H9 (cell line): Measurements from ENCODE around the gene CDK15. TPM values are rescaled to one million over a fixed set of nuclear protein-coding genes. Genes with fewer than 3 reads are reported as not detected.
A peak's percentile ranks its signal among the peaks of the same experiment; 100 is the strongest.

ENCODE experiments used
- DNase-seq: peaks from one replicate; pipeline ENCODE4 v3.0.0-alpha.2; 2017
- H2AFZ ChIP-seq: one replicate; pipeline ENCODE4 v1.6.1; 2013; ENCODE audit warnings: mild to moderate bottlenecking, low read length, control low read depth, moderate library complexity
- H2AK5ac ChIP-seq: 2 replicates; pipeline ENCODE4 v1.6.1; 2013; ENCODE audit warnings: low read length, control low read depth, mixed read lengths; ENCODE audit not compliant: insufficient read length
- H2BK120ac ChIP-seq: one replicate; pipeline ENCODE4 v1.6.1; 2013; ENCODE audit warnings: low read depth, mild to moderate bottlenecking, low read length, control low read depth, inconsistent platforms; ENCODE audit not compliant: poor library complexity, severe bottlenecking
- H2BK12ac ChIP-seq: 2 replicates; pipeline ENCODE4 v1.6.1; 2013; ENCODE audit warnings: low read length, control low read depth, mixed read lengths, low read depth; ENCODE audit not compliant: insufficient read length
- H2BK15ac ChIP-seq: 2 replicates; pipeline ENCODE4 v1.6.1; 2013; ENCODE audit warnings: low read depth, low read length, control low read depth
- H2BK20ac ChIP-seq: one replicate; pipeline ENCODE4 v1.6.1; 2013; ENCODE audit warnings: low read depth, mild to moderate bottlenecking, low read length, control low read depth, inconsistent platforms; ENCODE audit not compliant: poor library complexity, severe bottlenecking
- H2BK5ac ChIP-seq: 2 replicates; pipeline ENCODE4 v1.6.1; 2013; ENCODE audit warnings: low read length, control low read depth, mixed read lengths; ENCODE audit not compliant: insufficient read length
- H3K14ac ChIP-seq: 2 replicates; pipeline ENCODE4 v1.6.1; 2013; ENCODE audit warnings: low read length, control low read depth; ENCODE audit not compliant: insufficient read depth
- H3K18ac ChIP-seq: 2 replicates; pipeline ENCODE4 v1.6.1; 2013; ENCODE audit warnings: low read depth, mild to moderate bottlenecking, mixed read lengths, low read length, control low read depth; ENCODE audit not compliant: insufficient read length
- H3K23ac ChIP-seq: 2 replicates; pipeline ENCODE4 v1.6.1; 2013; ENCODE audit warnings: low read length, control low read depth, mixed read lengths, low read depth; ENCODE audit not compliant: insufficient read length
- H3K23me2 ChIP-seq: 2 replicates; pipeline ENCODE4 v1.6.1; 2013; ENCODE audit warnings: low read depth, mild to moderate bottlenecking, mixed read lengths, low read length, control low read depth; ENCODE audit not compliant: insufficient read length, poor library complexity, severe bottlenecking
- H3K27ac ChIP-seq: 2 replicates; pipeline ENCODE4 v1.5.1; 2013; ENCODE audit warnings: low read length, control low read depth, mixed read lengths, low read depth; ENCODE audit not compliant: insufficient read length
- H3K27me3 ChIP-seq: 2 replicates; pipeline ENCODE4 v1.6.1; 2013; ENCODE audit warnings: low read length, control low read depth, inconsistent platforms; ENCODE audit not compliant: insufficient read depth
- H3K4ac ChIP-seq: 2 replicates; pipeline ENCODE4 v1.6.1; 2013; ENCODE audit warnings: low read depth, mild to moderate bottlenecking, control low read depth, inconsistent platforms, low read length, moderate library complexity
- H3K4me1 ChIP-seq: 2 replicates; pipeline ENCODE4 v1.6.1; 2013; ENCODE audit warnings: low read length, control low read depth, inconsistent platforms; ENCODE audit not compliant: insufficient read depth
- H3K4me2 ChIP-seq: 2 replicates; pipeline ENCODE4 v1.6.1; 2013; ENCODE audit warnings: low read length, control low read depth, mixed read lengths; ENCODE audit not compliant: insufficient read length, insufficient read depth
- H3K56ac ChIP-seq: 2 replicates; pipeline ENCODE4 v1.6.1; 2013; ENCODE audit warnings: low read depth, mild to moderate bottlenecking, mixed read lengths, low read length, control low read depth; ENCODE audit not compliant: insufficient read length
- H3K79me1 ChIP-seq: 2 replicates; pipeline ENCODE4 v1.6.1; 2013; ENCODE audit warnings: low read depth, mild to moderate bottlenecking, moderate library complexity, low read length, control low read depth, inconsistent platforms; ENCODE audit not compliant: insufficient read depth, poor library complexity, severe bottlenecking
- H3K79me2 ChIP-seq: 2 replicates; pipeline ENCODE4 v1.6.1; 2013; ENCODE audit warnings: low read length, control low read depth, inconsistent platforms; ENCODE audit not compliant: insufficient read depth
- H3K9ac ChIP-seq: 2 replicates; pipeline ENCODE4 v1.6.1; 2013; ENCODE audit warnings: low read length, control low read depth, mixed read lengths; ENCODE audit not compliant: insufficient read length; ENCODE audit errors: extremely low read depth
- H3K9me3 ChIP-seq: one replicate; pipeline ENCODE4 v1.6.1; 2013; ENCODE audit warnings: low read depth, low read length, inconsistent platforms; ENCODE audit not compliant: control insufficient read depth
- H3T11ph ChIP-seq: one replicate; pipeline ENCODE4 v1.6.1; 2013; ENCODE audit warnings: mild to moderate bottlenecking, low read length, control low read depth, inconsistent platforms
- H4K20me1 ChIP-seq: one replicate; pipeline ENCODE4 v1.6.1; 2013; ENCODE audit not compliant: control insufficient read depth, insufficient read length, insufficient read depth
- H4K5ac ChIP-seq: 2 replicates; pipeline ENCODE4 v1.6.1; 2013; ENCODE audit warnings: low read depth, mild to moderate bottlenecking, mixed read lengths, low read length, control low read depth; ENCODE audit not compliant: insufficient read length
- H4K8ac ChIP-seq: replicated peaks from 2 replicates; pipeline ENCODE4 v1.6.1; 2013; ENCODE audit warnings: low read length, control low read depth, mixed read lengths, low read depth; ENCODE audit not compliant: insufficient read length
- H4K91ac ChIP-seq: 2 replicates; pipeline ENCODE4 v1.6.1; 2013; ENCODE audit warnings: low read depth, mild to moderate bottlenecking, moderate library complexity, mixed read lengths, low read length, control low read depth; ENCODE audit not compliant: insufficient read length
- H3K27ac Mint-ChIP-seq, 3 experiments: 2 replicates in 2 of 3; 3 replicates in 1 of 3; pipeline ENCODE4 v1.8.0; 2020 to 2021; ENCODE audit warnings: mixed read lengths in 3 of 3, mild to moderate bottlenecking in 1 of 3, moderate library complexity in 1 of 3
- H3K27me3 Mint-ChIP-seq: 2 replicates; pipeline ENCODE4 v1.8.0; 2021; ENCODE audit warnings: low read depth, mild to moderate bottlenecking, moderate library complexity, mixed read lengths
- H3K36me3 Mint-ChIP-seq, 3 experiments: 2 replicates in 2 of 3; 3 replicates in 1 of 3; pipeline ENCODE4 v1.8.0; 2020 to 2021; ENCODE audit warnings: low read depth in 3 of 3, mixed read lengths in 3 of 3; ENCODE audit not compliant: insufficient read depth in 1 of 3
- H3K4me1 Mint-ChIP-seq, 2 experiments: 2 replicates each; pipeline ENCODE4 v1.8.0; 2020; ENCODE audit warnings: mixed read lengths in 2 of 2
- H3K4me3 Mint-ChIP-seq, 2 experiments: 2 replicates in 1 of 2; 3 replicates in 1 of 2; pipeline ENCODE4 v1.8.0; 2020 to 2021; ENCODE audit warnings: mild to moderate bottlenecking in 2 of 2, mixed read lengths in 2 of 2, moderate library complexity in 1 of 2
- H3K9me3 Mint-ChIP-seq, 2 experiments: 2 replicates in 1 of 2; 3 replicates in 1 of 2; pipeline ENCODE4 v1.8.0; 2020; ENCODE audit warnings: mild to moderate bottlenecking in 2 of 2, mixed read lengths in 2 of 2, moderate library complexity in 1 of 2
- CTCF ChIP-seq: fragments of 200-600 bp; sonication (generic); conservative IDR thresholded peaks from 3 replicates; pipeline ENCODE4 v1.8.0; 2021; ENCODE audit warnings: antibody characterized with exemption, mild to moderate bottlenecking
- WGBS: extraction: QIAGEN DNeasy Blood & Tissue Kit; methylation state at CpG from one replicate; pipeline ENCODE4 v1.1.7; 2013; ENCODE audit warnings: missing lambda C conversion rate, low lambda C conversion rate, mixed read lengths; ENCODE audit not compliant: insufficient read length; ENCODE audit errors: extremely low coverage; 5-methylcytosine and 5-hydroxymethylcytosine counted together
- total RNA-seq: library from RNA; stranded (reverse); gene quantifications from 2 replicates; pipeline ENCODE4 v1.2.1, GENCODE V29; 2021

Gene CDK15
- total RNA-seq, 1 experiment from 2014 or later: not detected

GRCh38 chr2:201773990-201774389 is 32.3 kb upstream of the CDK15 start:
- no peak overlapping the region for H2AFZ ChIP-seq
- no peak overlapping the region for H2BK5ac ChIP-seq
- peak overlapping the region in 1 of 3 experiments; percentile 43; a peak in 3 of 7 replicates for H3K27ac Mint-ChIP-seq
- no peak overlapping the region for H2BK120ac ChIP-seq
- H3K18ac ChIP-seq: no peak overlapping the region
- no peak overlapping the region for H2BK12ac ChIP-seq
- H3K56ac ChIP-seq: no peak overlapping the region
- no peak for DNase-seq
- H3K4ac ChIP-seq: no peak overlapping the region
- no peak overlapping the region for H3K4me2 ChIP-seq
- H3K9ac ChIP-seq: no peak overlapping the region
- H3K27me3 ChIP-seq: no peaks in the 10 kb centered on the region
- no peak for TF ChIP-seq CTCF
- no peaks in the 10 kb centered on the region for H3K9me3 ChIP-seq
- peaks cover 29 to 44% of the 10 kb centered on the region in 2 experiments for H3K4me1 Mint-ChIP-seq
- peaks cover 6% of the 10 kb centered on the region; the same call in 1 of the 2 replicates for H3K4me1 ChIP-seq
- no peak overlapping the region for H4K8ac ChIP-seq
- peaks cover 14% of the 10 kb centered on the region; the same call in 1 of the 2 replicates for H3K79me2 ChIP-seq
- no peaks in the 10 kb centered on the region for H4K20me1 ChIP-seq
- peak overlapping the region in 1 of 2 experiments; percentile 2; a peak in 1 of 5 replicates for H3K4me3 Mint-ChIP-seq
- H3K27me3 Mint-ChIP-seq: no peaks in the 10 kb centered on the region
- H3K79me1 ChIP-seq: no peaks in the 10 kb centered on the region
- no peak overlapping the region for H2BK20ac ChIP-seq
- H2BK15ac ChIP-seq: no peak overlapping the region
- no peak overlapping the region for H4K91ac ChIP-seq
- no peaks in the 10 kb centered on the region for H3K9me3 Mint-ChIP-seq
- no peak overlapping the region for H3K14ac ChIP-seq
- no peak overlapping the region for H2AK5ac ChIP-seq
- no peaks in the 10 kb centered on the region for H3K23me2 ChIP-seq
- no peak overlapping the region for H3K23ac ChIP-seq
- no peaks in the 10 kb centered on the region; a peak in 1 of 7 replicates for H3K36me3 Mint-ChIP-seq
- WGBS: no CpG with 5 or more reads among the region's 1 CpG
- H3K27ac ChIP-seq: no peak overlapping the region
- no peak overlapping the region for H3T11ph ChIP-seq
- no peak overlapping the region for H4K5ac ChIP-seq
